Left cardiac atrium (tissue), 4 donors: Measurements from ENCODE around the gene CEP89. TPM values are rescaled to one million over a fixed set of nuclear protein-coding genes. Genes with fewer than 3 reads are reported as not detected.
A peak's percentile ranks its signal among the peaks of the same experiment; 100 is the strongest.
"Not testable (repeated sequence)": the region's sequence is repeated elsewhere in the genome, so short reads cannot be mapped to it uniquely, and the experiment has no call there.

ENCODE experiments used
- ATAC-seq, 2 donors: fragments of 200-7000 bp; cut with Tn5 transposase; one replicate each; pipeline ENCODE4 v1.9.1; 2020; ENCODE audit warnings: mild to moderate bottlenecking in 2 of 2, moderate library complexity in 2 of 2
- DNase-seq: peaks from one replicate; pipeline ENCODE4 v3.0.0-alpha.2; 2020
- intact Hi-C, 2 donors: fragments of 100-400 bp; cut with DNase I; formaldehyde crosslinking; loops; one replicate each; pipeline versions ENCODE4 v1.14.1 to v1.15.1; 2022 to 2023
- long read RNA-seq: library from polyadenylated mRNA; unstranded; transcript quantifications from one replicate; pipeline ENCODE4 v2.0.0, GENCODE V29; 2021
- total RNA-seq, 2 donors: library from RNA; stranded (reverse); fragmentation: NEBNext Ultra II Directional; extraction: Animal tissue kit (Norgen Biotek cat#: 25700); gene quantifications; one replicate each; pipeline ENCODE4 v1.2.1, GENCODE V29; 2021
- donor health status: DM: no; HTN: yes; CAD: no.
- donor health status: DM: no; HTN: yes; CAD: no; lungs with severe emphysema.
- donor health status: DM: yes; HTN: yes; CAD: no.
- donor health status: Dilated cardiomyopathy.

The CEP89 gene
- 10 to 100 TPM in 1 of 2 donors, 1 to 10 TPM in 1; 9.5 to 10.6 TPM for total RNA-seq
- long read RNA-seq, partial matches to known transcripts: 5 of 13 reads
- long read RNA-seq, other reads (novel, unspliced or antisense): 5 of 13 reads

- intact Hi-C loops: loop anchor here in 1 of 2 donors (10.0 kb wide), 1 partner anchor 143 kb away; no protein-coding TSS in a partner anchor
- ATAC-seq: peak; percentile 99 to 100
- DNase-seq: peak; percentile 98
Measured at GRCh38 chr19:32971715-32972540, at the start of gene CEP89, which contains the start of gene FAAP24. TSS of gene CEP89 (minus strand) at chr19:32971958. CDS start at chr19:32971874, 84 bp downstream. TSS of gene FAAP24 (plus strand) at chr19:32972242. CDS start at chr19:32973197, 955 bp downstream.

- intact Hi-C loops, DNase-seq, ATAC-seq: not testable (repeated sequence)
Measured at GRCh38 chr19:33010891-33011290, 39.1 kb upstream of the CEP89 start.

GRCh38 chr19:33008738-33009137 is 37.0 kb upstream of the CEP89 start:
- ATAC-seq (no peak), DNase-seq (no peak)
- intact Hi-C loops: no loop called here

- DNase-seq (no peak), ATAC-seq (no peak)
- intact Hi-C loops: no loop called here
Measured at GRCh38 chr19:33005440-33005839, 33.7 kb upstream of the CEP89 start.

- intact Hi-C loops, DNase-seq: not testable (repeated sequence)
Measured at GRCh38 chr19:33003424-33004024, 31.8 kb upstream of the CEP89 start.

GRCh38 chr19:33002126-33002865 is 30.5 kb upstream of the CEP89 start:
- DNase-seq, intact Hi-C loops: not testable (repeated sequence)
- ATAC-seq: peak in 1 of 2 donors; percentile 20

More at GRCh38 chr19:33003424-33004024, 31.8 kb upstream of the CEP89 start:
- not testable (repeated sequence) for ATAC-seq

GRCh38 chr19:33000910-33001309 is 29.2 kb upstream of the CEP89 start:
- intact Hi-C loops: no loop called here
- ATAC-seq: no peak
- no peak for DNase-seq

GRCh38 chr19:33000510-33000909 is 28.8 kb upstream of the CEP89 start:
- intact Hi-C loops: no loop called here
- DNase-seq (no peak), ATAC-seq (no peak)

GRCh38 chr19:32998722-32999121 is 27.0 kb upstream of the CEP89 start:
- ATAC-seq: no peak

GRCh38 chr19:32997716-32998355 is 26.1 kb upstream of the CEP89 start:
- ATAC-seq: no peak

More at GRCh38 chr19:32998722-32999121, 27.0 kb upstream of the CEP89 start:
- intact Hi-C loops: no loop called here
- no peak for DNase-seq

GRCh38 chr19:32997061-32997464 is 25.3 kb upstream of the CEP89 start:
- ATAC-seq: peak in 1 of 2 donors; percentile 58
- DNase-seq, intact Hi-C loops: not testable (repeated sequence)

More at GRCh38 chr19:32997716-32998355, 26.1 kb upstream of the CEP89 start:
- DNase-seq: no peak
- intact Hi-C loops: no loop called here

- intact Hi-C loops, DNase-seq, ATAC-seq: not testable (repeated sequence)
Measured at GRCh38 chr19:32995966-32996365, 24.2 kb upstream of the CEP89 start.

- intact Hi-C loops: no loop called here
- DNase-seq: no peak
- ATAC-seq: no peak
Measured at GRCh38 chr19:32988724-32989123, 17.0 kb upstream of the CEP89 start.

GRCh38 chr19:32988254-32988653 is 16.5 kb upstream of the CEP89 start:
- DNase-seq, ATAC-seq, intact Hi-C loops: not testable (repeated sequence)

GRCh38 chr19:32982488-32982887 is 10.7 kb upstream of the CEP89 start:
- intact Hi-C loops, ATAC-seq, DNase-seq: not testable (repeated sequence)

- not testable (repeated sequence) for ATAC-seq, DNase-seq
- intact Hi-C loops: loop anchor here in 1 of 2 donors (10.0 kb wide), 1 partner anchor 135 kb away; no protein-coding TSS in a partner anchor
Measured at GRCh38 chr19:32979807-32980206, 8.0 kb upstream of the CEP89 start.

- ATAC-seq: not testable (repeated sequence)
- intact Hi-C loops: loop anchor here in 1 of 2 donors (10.0 kb wide), 1 partner anchor 137 kb away; no protein-coding TSS in a partner anchor
Measured at GRCh38 chr19:32977813-32978212, 6.1 kb upstream of the CEP89 start.

GRCh38 chr19:32977280-32977679 is 5.5 kb upstream of the CEP89 start:
- ATAC-seq (no peak), DNase-seq (no peak)
- intact Hi-C loops: loop anchor here in 1 of 2 donors (10.0 kb wide), 1 partner anchor 138 kb away; no protein-coding TSS in a partner anchor

More at GRCh38 chr19:32977813-32978212, 6.1 kb upstream of the CEP89 start:
- DNase-seq: not testable (repeated sequence)
